Brain microvascular endothelial cell (primary cell): Measurements from ENCODE around the gene IMMP2L.

Experiments used
- DNase-seq: peaks from one replicate; pipeline ENCODE4 v3.0.0-alpha.2; 2020
- H3K27ac ChIP-seq: fragments of 250-450 bp; sonication (Bioruptor Pico); 2 replicates; pipeline ENCODE4 v1.5.1; 2020; ENCODE audit warnings: mild to moderate bottlenecking, moderate library complexity
- H3K27me3 ChIP-seq: fragments of 250-450 bp; sonication (Bioruptor Pico); replicated peaks from 2 replicates; pipeline ENCODE4 v1.5.1; 2020; ENCODE audit warnings: mild to moderate bottlenecking
- H3K36me3 ChIP-seq: fragments of 250-450 bp; sonication (Bioruptor Pico); replicated peaks from 2 replicates; pipeline ENCODE4 v1.5.1; 2020; ENCODE audit warnings: mild to moderate bottlenecking
- H3K4me3 ChIP-seq: 2 replicates; pipeline ENCODE4 v1.5.1; 2011; ENCODE audit warnings: low read depth, mild to moderate bottlenecking, control low read depth, low read length, moderate library complexity
- CTCF ChIP-seq: IDR thresholded peaks from 2 replicates; pipeline ENCODE4 v1.5.1; 2011; ENCODE audit warnings: low read depth, mild to moderate bottlenecking, moderate library complexity, low read length, control low read depth, inconsistent platforms; ENCODE audit errors: missing control alignments
- in situ Hi-C: cut with HindIII; loops from 2 replicates; pipeline ENCODE4 v1.10.0; 2017; ENCODE audit warnings: low sequenced_read_pairs, low pct_ligation_motif_present

Gene IMMP2L

GRCh38 chr7:110944966-110945644 is 617.2 kb downstream of the IMMP2L start:
- in situ Hi-C loops, result no loop called here
- no peaks in the 10 kb centered on the region for H3K27me3 ChIP-seq
- no peak for DNase-seq
- no peaks in the 10 kb centered on the region for H3K36me3 ChIP-seq
- H3K4me3 ChIP-seq, result no peak overlapping the region
- H3K27ac ChIP-seq, result no peak overlapping the region
- no peak for TF ChIP-seq CTCF

GRCh38 chr7:110944448-110944847 is 617.8 kb downstream of the IMMP2L start:
- Histone ChIP-seq H3K27ac (no peak overlapping the region), H3K36me3 (no peaks in the 10 kb centered on the region), H3K27me3 (no peaks in the 10 kb centered on the region), H3K4me3 (no peak overlapping the region)
- DNase-seq, result no peak
- TF ChIP-seq CTCF, result no peak
- in situ Hi-C loops, result no loop called here

GRCh38 chr7:110943701-110944345 is 618.5 kb downstream of the IMMP2L start:
- H3K36me3 ChIP-seq, result no peaks in the 10 kb centered on the region
- in situ Hi-C loops, result no loop called here
- no peak overlapping the region for H3K27ac ChIP-seq
- no peaks in the 10 kb centered on the region for H3K27me3 ChIP-seq
- no peak overlapping the region for H3K4me3 ChIP-seq
- no peak for TF ChIP-seq CTCF
- DNase-seq, result no peak

- in situ Hi-C loops, result no loop called here
- DNase-seq, result no peak
- Histone ChIP-seq H3K36me3 (no peaks in the 10 kb centered on the region), H3K4me3 (no peak overlapping the region), H3K27ac (no peak overlapping the region), H3K27me3 (no peaks in the 10 kb centered on the region)
- no peak for TF ChIP-seq CTCF
Measured at GRCh38 chr7:110941385-110941784, 620.9 kb downstream of the IMMP2L start.

- no peak for TF ChIP-seq CTCF
- no peaks in the 10 kb centered on the region for H3K27me3 ChIP-seq
- no peak overlapping the region for H3K4me3 ChIP-seq
- no peak overlapping the region for H3K27ac ChIP-seq
- no peaks in the 10 kb centered on the region for H3K36me3 ChIP-seq
- in situ Hi-C loops, result no loop called here
- DNase-seq, result peak; percentile 45
Measured at GRCh38 chr7:110940756-110941155, 621.5 kb downstream of the IMMP2L start.
